K562 (cell line): Measurements from ENCODE around the gene OCSTAMP. TPM values are rescaled to one million over a fixed set of nuclear protein-coding genes. Genes with fewer than 3 reads are reported as not detected.
A peak's percentile ranks its signal among the peaks of the same experiment; 100 is the strongest.

ENCODE experiments used
- ATAC-seq: fragments of 200-7000 bp; cut with Tn5 transposase; 3 replicates; pipeline ENCODE4 v1.9.1; 2020; ENCODE audit warnings: moderate library complexity
- BruUV-seq: library from RNA; stranded (reverse); fragments of 400-500 nt; replicated peaks from 2 replicates; lab custom pipeline; 2021; lab: Mats Ljungman, UMichigan
- CTCF ChIA-PET: fragments of 300-600 bp; formaldehyde crosslinking; extraction: SDS; loops from one replicate; lab custom pipeline; 2021; ENCODE audit warnings: low intra/inter-chr PET ratio; lab: Yijun Ruan, JAX
- POLR2A ChIA-PET: fragments of 300-600, 350-650 bp; sonication (Branson Sonifier 250); formaldehyde crosslinking; extraction: SDS; loops from one replicate; lab custom pipeline; 2021; ENCODE audit warnings: antibody characterized with exemption, inconsistent platforms; lab: Yijun Ruan, JAX
- DNase-seq, 4 experiments: peaks; one replicate each; pipeline versions ENCODE4 v3.0.0 to v3.0.0-alpha.2; 2011 to 2018; ENCODE audit warnings: low spot score in 3 of 4, mixed read lengths in 3 of 4; ENCODE audit errors: extremely low read depth in 1 of 4
- FAIRE-seq: peaks from 2 replicates; lab custom pipeline; 2011; peaks lifted over from hg19 to GRCh38; lab: Jason Lieb, UNC
- H2AFZ ChIP-seq: 2 replicates; pipeline ENCODE4 v1.6.0; 2011; ENCODE audit warnings: low read depth, low read length, control low read depth, inconsistent platforms
- H3K27ac ChIP-seq: fragments of 200-600 bp; 3 replicates; pipeline ENCODE4 v1.8.0; 2011; ENCODE audit warnings: low read depth, mild to moderate bottlenecking, control low read depth, inconsistent platforms, low read length, moderate library complexity, mixed read lengths; ENCODE audit errors: extremely low read depth
- H3K27me3 ChIP-seq, 2 experiments: fragments of 300-600 bp in 1 of 2; 2 replicates in 1 of 2; 3 replicates in 1 of 2; pipeline versions ENCODE4 v1.6.0 to v1.8.0; 2011; ENCODE audit warnings: inconsistent platforms in 2 of 2, low read length in 2 of 2, mild to moderate bottlenecking in 1 of 2, mixed read lengths in 1 of 2, moderate library complexity in 1 of 2; ENCODE audit not compliant: control insufficient read depth in 2 of 2, insufficient read depth in 2 of 2
- H3K36me3 ChIP-seq: fragments of 300-600 bp; 3 replicates; pipeline ENCODE4 v1.8.0; 2011; ENCODE audit warnings: mild to moderate bottlenecking, low read length, inconsistent platforms; ENCODE audit not compliant: control insufficient read depth, insufficient read depth
- H3K4me1 ChIP-seq, 2 experiments: fragments of 200-600 bp in 1 of 2; replicated peaks in 1 of 2; 2 replicates in 1 of 2; 3 replicates in 1 of 2; pipeline versions ENCODE4 v1.5.1 to v1.8.0; 2011; ENCODE audit warnings: inconsistent platforms in 2 of 2, low read length in 2 of 2, mild to moderate bottlenecking in 1 of 2, mixed read lengths in 1 of 2, moderate library complexity in 1 of 2; ENCODE audit not compliant: control insufficient read depth in 2 of 2, insufficient read depth in 2 of 2
- H3K4me2 ChIP-seq: 2 replicates; pipeline ENCODE4 v1.6.1; 2011; ENCODE audit warnings: low read length, control low read depth, inconsistent platforms, mixed read lengths; ENCODE audit not compliant: insufficient read depth
- H3K4me3 ChIP-seq: fragments of 200-600 bp; sonication (generic), shearing (Covaris generic); 2 replicates; pipeline ENCODE4 v1.5.1; 2016; ENCODE audit warnings: control low read depth, inconsistent platforms
- H3K79me2 ChIP-seq: fragments of 200-600 bp; 3 replicates; pipeline ENCODE4 v1.8.0; 2011; ENCODE audit warnings: low read length, inconsistent platforms; ENCODE audit not compliant: control insufficient read depth, insufficient read depth
- H3K9ac ChIP-seq, 2 experiments: 2 replicates each; pipeline versions ENCODE4 v1.6.0 to v1.6.1; 2011; ENCODE audit warnings: low read depth in 2 of 2, low read length in 2 of 2, control low read depth in 1 of 2, inconsistent platforms in 1 of 2, mild to moderate bottlenecking in 1 of 2, mixed read lengths in 1 of 2; ENCODE audit not compliant: insufficient read depth in 1 of 2
- H3K9me1 ChIP-seq: one replicate; pipeline ENCODE4 v1.6.0; 2011; ENCODE audit warnings: inconsistent platforms, mild to moderate bottlenecking, low read length, moderate library complexity; ENCODE audit not compliant: control insufficient read depth, insufficient read depth
- H3K9me3 ChIP-seq: replicated peaks from 2 replicates; pipeline ENCODE4 v1.5.1; 2011; ENCODE audit warnings: low read depth, low read length, inconsistent platforms; ENCODE audit not compliant: control insufficient read depth, insufficient read depth
- H4K20me1 ChIP-seq: replicated peaks from 2 replicates; pipeline ENCODE4 v1.6.1; 2011; ENCODE audit warnings: low read length, inconsistent platforms, mixed read lengths; ENCODE audit not compliant: control insufficient read depth, insufficient read depth
- CBX1 ChIP-seq: sonication (generic); IDR thresholded peaks from 2 replicates; pipeline ENCODE4 v1.6.1; 2016; ENCODE audit warnings: antibody characterized with exemption, low read depth, mild to moderate bottlenecking
- CXXC5 ChIP-seq: fragments of 250-450 bp; sonication (Bioruptor Pico); IDR thresholded peaks from 2 replicates; pipeline ENCODE4 v1.8.0; 2022; ENCODE audit warnings: inconsistent platforms, mild to moderate bottlenecking, moderate library complexity
- EHMT2 ChIP-seq: fragments of 450-650 bp; IDR thresholded peaks from 2 replicates; pipeline ENCODE4 v1.6.1; 2018; ENCODE audit warnings: antibody characterized with exemption
- EP300 ChIP-seq: IDR thresholded peaks from 2 replicates; pipeline ENCODE4 v1.6.1; 2012; ENCODE audit warnings: low read length, improper control_type of control experiment
- GABPA ChIP-seq: fragments of 200-800 bp; sonication (Bioruptor generic); conservative IDR thresholded peaks from 2 replicates; pipeline ENCODE4 v1.6.1; 2016; ENCODE audit warnings: low read depth, missing genetic modification characterization, missing compliant biosample characterization
- NR2C1 ChIP-seq, 2 experiments: fragments of 450-650 bp; IDR thresholded peaks; 2 replicates each; pipeline ENCODE4 v1.6.1; 2017; ENCODE audit warnings: mild to moderate bottlenecking in 2 of 2, antibody characterized with exemption in 1 of 2, inconsistent platforms in 1 of 2, missing compliant biosample characterization in 1 of 2, missing genetic modification characterization in 1 of 2
- NR2C2 ChIP-seq, 2 experiments: fragments of 200-800 bp in 1 of 2; sonication (Bioruptor generic) in 1 of 2; sonication (generic) in 1 of 2; formaldehyde crosslinking in 1 of 2; IDR thresholded peaks; 2 replicates each; pipeline versions ENCODE4 v1.6.1 to v1.8.0; 2016 to 2022; ENCODE audit warnings: mild to moderate bottlenecking in 1 of 2, missing compliant biosample characterization in 1 of 2, missing genetic modification characterization in 1 of 2, missing genetic modification reagents in 1 of 2
- NR2F6 ChIP-seq: fragments of 450-650 bp; formaldehyde crosslinking; IDR thresholded peaks from 2 replicates; pipeline ENCODE4 v1.4.0; 2020; ENCODE audit warnings: mild to moderate bottlenecking
- NRF1 ChIP-seq, 2 experiments: fragments of 450-650 bp; IDR thresholded peaks in 1 of 2; conservative IDR thresholded peaks in 1 of 2; 2 replicates each; pipeline ENCODE4 v1.6.1; 2014; ENCODE audit warnings: mild to moderate bottlenecking in 2 of 2
- PHF20 ChIP-seq: fragments of 450-650 bp; IDR thresholded peaks from 2 replicates; pipeline ENCODE4 v1.6.1; 2018; ENCODE audit not compliant: partially characterized antibody
- POLR2G ChIP-seq: fragments of 200-400 bp; formaldehyde crosslinking; IDR thresholded peaks from 2 replicates; pipeline ENCODE4 v1.6.1; 2017; ENCODE audit warnings: low read depth, mild to moderate bottlenecking, antibody characterized with exemption, low read length, moderate library complexity
- RBFOX2 ChIP-seq: fragments of 200-400 bp; formaldehyde crosslinking; IDR thresholded peaks from 2 replicates; pipeline ENCODE4 v1.6.1; 2017; ENCODE audit warnings: low read depth, mild to moderate bottlenecking, low read length, moderate library complexity
- SPI1 ChIP-seq: IDR thresholded peaks from 2 replicates; pipeline ENCODE4 v1.6.1; 2011; ENCODE audit warnings: low read depth, low read length, control low read depth, borderline replicate concordance
- SREBF2 ChIP-seq: sonication (generic); formaldehyde crosslinking; IDR thresholded peaks from 2 replicates; pipeline ENCODE4 v1.4.0; 2020; ENCODE audit warnings: mild to moderate bottlenecking, missing genetic modification reagents
- WGBS: fragments of 100-300 bp; shearing (Covaris generic); methylation state at CpG from one replicate; pipeline ENCODE4 v1.1.6; 2016; ENCODE audit warnings: low coverage, mixed read lengths; ENCODE audit not compliant: insufficient coverage; ENCODE audit errors: missing lambda C conversion rate; 5-methylcytosine and 5-hydroxymethylcytosine counted together
- in situ Hi-C: fragments of 300-500 bp; cut with MboI; formaldehyde crosslinking; loops from 4 replicates; pipeline ENCODE4 v1.15.0; 2018; ENCODE audit warnings: inconsistent platforms, mixed read lengths
- intact Hi-C: fragments of 100-400 bp; cut with micrococcal nuclease; formaldehyde crosslinking; loops from 2 replicates; pipeline ENCODE4 v1.14.2; 2022
- polyA plus RNA-seq, 8 experiments: library from polyadenylated mRNA; depleted of rRNA in 4 of 8; stranded (reverse) in 5 of 8; unstranded in 3 of 8; fragments of >200 nt; fragmentation: Nextera tagmentation in 2 of 8; fragmentation: Illumina TruSeq in 1 of 8; extraction: Ambion mirVana in 2 of 8; extraction: Trizol in 1 of 8; gene quantifications; 2 replicates each; pipeline versions ENCODE4 v1.2.1 to v1.2.3, GENCODE V29; 2011 to 2014; ENCODE audit warnings: inconsistent platforms in 1 of 8, missing spikeins in 1 of 8
- total RNA-seq, 7 experiments: library from RNA; depleted of rRNA in 6 of 7; stranded (reverse); fragments of >200 nt in 6 of 7; fragmentation: Illumina TruSeq in 2 of 7; extraction: Trizol in 2 of 7; gene quantifications; 2 replicates each; pipeline versions ENCODE4 v1.2.1 to v1.2.3, GENCODE V29; 2011 to 2021; ENCODE audit warnings: low replicate concordance in 1 of 7
- TF ChIP-seq, protein P1 (sequence below), 3 experiments: fragments of 200-800 bp in 1 of 3; fragments of 250-450 bp in 1 of 3; fragments of 450-650 bp in 1 of 3; sonication (Bioruptor Pico) in 1 of 3; sonication (Bioruptor generic) in 1 of 3; formaldehyde crosslinking in 1 of 3; IDR thresholded peaks; 2 replicates each; pipeline versions ENCODE4 v1.6.1 to v1.8.0; 2016 to 2022; ENCODE audit warnings: mild to moderate bottlenecking in 2 of 3, missing genetic modification characterization in 2 of 3, missing compliant biosample characterization in 1 of 3, moderate library complexity in 1 of 3

Gene OCSTAMP
- total and polyA plus RNA-seq, 9 of the 15 experiments (the other 6 are each of a cell fraction or from before 2014, with no cell fraction given): not detected

DNA sequence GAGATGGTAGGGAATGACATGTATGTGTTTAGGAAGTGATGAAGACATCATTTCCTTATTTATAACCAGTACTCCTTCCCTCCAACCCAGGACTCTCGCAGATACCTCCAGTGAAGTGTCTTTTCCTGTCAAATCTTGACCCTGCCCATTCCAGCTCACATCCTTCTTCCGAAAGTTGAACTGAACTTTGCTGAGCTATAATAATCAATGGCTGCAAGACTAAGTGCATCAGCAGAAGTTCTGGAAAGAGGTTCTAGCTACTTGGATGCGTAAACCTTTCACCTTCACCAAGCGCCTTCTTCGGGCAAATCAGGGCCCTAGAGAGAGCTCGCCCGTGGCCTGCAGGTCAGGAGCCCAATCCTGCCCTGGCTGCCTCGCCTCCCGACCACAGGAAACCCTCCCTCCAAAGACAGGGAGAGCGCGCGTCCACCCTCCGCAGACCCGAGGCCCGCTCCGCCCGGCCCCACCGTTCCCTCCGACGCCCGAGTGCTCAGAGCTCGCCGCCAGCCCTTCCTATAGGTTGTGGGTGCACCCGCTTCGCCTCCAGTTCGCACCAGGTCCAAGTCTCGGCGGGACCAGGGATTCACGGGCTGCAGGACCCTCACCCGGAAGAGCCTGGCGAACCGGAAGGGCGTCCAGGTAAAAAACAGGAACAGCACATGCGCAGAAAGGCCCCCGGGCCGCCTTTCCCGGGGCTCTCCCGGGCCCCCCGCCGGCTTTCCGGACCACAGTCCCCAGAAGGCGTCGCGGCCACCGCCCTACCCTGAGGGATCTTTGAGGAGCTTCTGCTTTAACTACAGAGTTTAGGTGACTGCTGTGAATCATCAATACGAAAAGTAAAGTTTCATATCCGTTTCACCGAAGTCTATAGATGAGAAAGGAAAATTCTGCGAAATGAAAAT, 37.3 kb downstream of the OCSTAMP start, which contains the start of gene ZNF334:
Gene ZNF334, minus strand, starts transcription at position 617 of the 902 bp plus-strand sequence. CDS start 1,457 bp downstream, outside the sequence.
- ChIA-PET POLR2A (interaction anchor here (0.6 to 2.0 kb wide), 3 partner anchors 8 to 181 kb away, joined by 3 to 11 read pairs (median 3); no protein-coding TSS in a partner anchor), CTCF (no interaction called here)
- FAIRE-seq: peak; percentile 37
- Histone ChIP-seq H3K9me3 (no peaks in the 10 kb centered on the region), H3K9me1 (no peaks in the 10 kb centered on the region), H3K9ac (no peak within 1 kb of the TSS; a peak in 1 of 4 replicates), H3K36me3 (no peaks in the 10 kb centered on the region), H2AFZ (peak within 1 kb of the TSS; percentile 89), H3K4me2 (peak within 1 kb of the TSS; percentile 52), H3K79me2 (no peaks in the 10 kb centered on the region), H3K27me3 (no peaks in the 10 kb centered on the region), H3K27ac (no peak within 1 kb of the TSS), H3K4me3 (peak within 1 kb of the TSS; percentile 38), H3K4me1 (peaks cover 0 to 7% of the 10 kb centered on the region in 2 experiments; a peak in 2 of 5 replicates), H4K20me1 (no peaks in the 10 kb centered on the region; the same call in 1 of the 2 replicates)
- intact Hi-C loops (no loop called here), in situ Hi-C loops (no loop called here)
- BruUV-seq: TSS peak; percentile 63
- 27% methylated on average over 44 of the region's 49 CpGs for WGBS
- peak; percentile 83 for ATAC-seq
- peak; percentile 31 to 52 (median 43) for DNase-seq
- no peak for TF ChIP-seq SREBF2
- no peak for TF ChIP-seq EP300
- 0 out of 2 replicates have a peak, but pooled peaks have one; percentile 8 for TF ChIP-seq CXXC5 (CRISPR knock-in tag)
- peak; percentile 62 for TF ChIP-seq PHF20
- peak; percentile 52 for TF ChIP-seq RBFOX2
- TF ChIP-seq POLR2G: peak; percentile 64
- 0 out of 2 replicates have a peak, but pooled peaks have one; percentile 55 for TF ChIP-seq CBX1
- peak; percentile 63 for TF ChIP-seq GABPA (tag)
- TF ChIP-seq NR2C2 (CRISPR knock-in tag; IDR thresholded peaks at IDR 0.05): no peak
- TF ChIP-seq NR2C2 (tag; IDR thresholded peaks at IDR 0.05): peak; percentile 89
- peak; percentile 75 for TF ChIP-seq NR2C1 (IDR thresholded peaks at IDR 0.05)
- peak; percentile 74 for TF ChIP-seq NR2C1 (tag; IDR thresholded peaks at IDR 0.05)
- TF ChIP-seq, protein P1, sequence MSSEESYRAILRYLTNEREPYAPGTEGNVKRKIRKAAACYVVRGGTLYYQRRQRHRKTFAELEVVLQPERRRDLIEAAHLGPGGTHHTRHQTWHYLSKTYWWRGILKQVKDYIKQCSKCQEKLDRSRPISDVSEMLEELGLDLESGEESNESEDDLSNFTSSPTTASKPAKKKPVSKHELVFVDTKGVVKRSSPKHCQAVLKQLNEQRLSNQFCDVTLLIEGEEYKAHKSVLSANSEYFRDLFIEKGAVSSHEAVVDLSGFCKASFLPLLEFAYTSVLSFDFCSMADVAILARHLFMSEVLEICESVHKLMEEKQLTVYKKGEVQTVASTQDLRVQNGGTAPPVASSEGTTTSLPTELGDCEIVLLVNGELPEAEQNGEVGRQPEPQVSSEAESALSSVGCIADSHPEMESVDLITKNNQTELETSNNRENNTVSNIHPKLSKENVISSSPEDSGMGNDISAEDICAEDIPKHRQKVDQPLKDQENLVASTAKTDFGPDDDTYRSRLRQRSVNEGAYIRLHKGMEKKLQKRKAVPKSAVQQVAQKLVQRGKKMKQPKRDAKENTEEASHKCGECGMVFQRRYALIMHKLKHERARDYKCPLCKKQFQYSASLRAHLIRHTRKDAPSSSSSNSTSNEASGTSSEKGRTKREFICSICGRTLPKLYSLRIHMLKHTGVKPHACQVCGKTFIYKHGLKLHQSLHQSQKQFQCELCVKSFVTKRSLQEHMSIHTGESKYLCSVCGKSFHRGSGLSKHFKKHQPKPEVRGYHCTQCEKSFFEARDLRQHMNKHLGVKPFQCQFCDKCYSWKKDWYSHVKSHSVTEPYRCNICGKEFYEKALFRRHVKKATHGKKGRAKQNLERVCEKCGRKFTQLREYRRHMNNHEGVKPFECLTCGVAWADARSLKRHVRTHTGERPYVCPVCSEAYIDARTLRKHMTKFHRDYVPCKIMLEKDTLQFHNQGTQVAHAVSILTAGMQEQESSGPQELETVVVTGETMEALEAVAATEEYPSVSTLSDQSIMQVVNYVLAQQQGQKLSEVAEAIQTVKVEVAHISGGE (CRISPR knock-in tag; IDR thresholded peaks at IDR 0.05): 0 out of 6 replicates have a peak, but pooled peaks of 1 of the 3 experiments have one; percentile 44
- TF ChIP-seq EHMT2: peak; percentile 45; the same call in 1 of the 2 replicates
- TF ChIP-seq NRF1 (conservative IDR thresholded peaks at IDR 0.05 in 1 of 2, IDR thresholded peaks at IDR 0.05 in 1 of 2): peak; percentile 71 to 77
- TF ChIP-seq SPI1: peak; percentile 41; the same call in 1 of the 2 replicates
- no peak for TF ChIP-seq NR2F6 (CRISPR knock-in tag)
